GM23338 (cell line): ENCODE data around the gene FOXF1. TPM values are rescaled to one million over a fixed set of nuclear protein-coding genes. Genes with fewer than 3 reads are reported as not detected.

ENCODE experiments used
- ATAC-seq: fragments of 200-7000 bp; cut with Tn5 transposase; 3 replicates; pipeline ENCODE4 v1.9.1; 2020
- DNase-seq: peaks from one replicate; pipeline ENCODE4 v3.0.0-alpha.2; 2015; ENCODE audit warnings: low spot score
- H2AFZ ChIP-seq: fragments of 200-600 bp; sonication (generic); 2 replicates; pipeline ENCODE4 v1.8.0; 2016; ENCODE audit warnings: antibody characterized with exemption, mild to moderate bottlenecking, moderate library complexity
- H3F3A ChIP-seq: fragments of 200-600 bp; sonication (generic); replicated peaks from 2 replicates; pipeline ENCODE4 v1.8.0; 2017; ENCODE audit warnings: antibody characterized with exemption, mixed run types, low read depth
- H3K27ac ChIP-seq: fragments of 200-600 bp; sonication (generic); 2 replicates; pipeline ENCODE4 v1.6.1; 2016; ENCODE audit warnings: low read depth
- H3K27me3 ChIP-seq: fragments of 200-600 bp; sonication (generic); 2 replicates; pipeline ENCODE4 v1.8.0; 2016; ENCODE audit warnings: mild to moderate bottlenecking, mixed run types, moderate library complexity; ENCODE audit not compliant: insufficient read depth
- H3K36me3 ChIP-seq: fragments of 200-600 bp; sonication (generic); 2 replicates; pipeline ENCODE4 v1.8.0; 2016; ENCODE audit warnings: mild to moderate bottlenecking; ENCODE audit not compliant: insufficient read depth
- H3K4me1 ChIP-seq: fragments of 200-600 bp; sonication (generic); 2 replicates; pipeline ENCODE4 v1.8.0; 2016; ENCODE audit warnings: mild to moderate bottlenecking, moderate library complexity; ENCODE audit not compliant: insufficient read depth
- H3K4me2 ChIP-seq: fragments of 200-600 bp; sonication (generic); 2 replicates; pipeline ENCODE4 v1.7.1; 2017; ENCODE audit warnings: mixed run types
- H3K4me3 ChIP-seq: fragments of 200-600 bp; sonication (generic); 2 replicates; pipeline ENCODE4 v1.6.1; 2016; ENCODE audit warnings: mixed run types
- H3K79me2 ChIP-seq: fragments of 200-600 bp; sonication (generic); replicated peaks from 2 replicates; pipeline ENCODE4 v1.8.0; 2017; ENCODE audit warnings: mild to moderate bottlenecking; ENCODE audit not compliant: insufficient read depth
- H3K9me2 ChIP-seq: fragments of 200-600 bp; sonication (generic); 2 replicates; pipeline ENCODE4 v1.8.0; 2017; ENCODE audit not compliant: insufficient read depth
- H4K20me1 ChIP-seq: fragments of 200-600 bp; sonication (generic); replicated peaks from 2 replicates; pipeline ENCODE4 v1.8.0; 2017; ENCODE audit warnings: mild to moderate bottlenecking; ENCODE audit not compliant: insufficient read depth
- H3K27ac Mint-ChIP-seq: 2 replicates; pipeline ENCODE4 v1.8.0; 2020; ENCODE audit warnings: inconsistent platforms, mild to moderate bottlenecking, moderate library complexity, mixed read lengths
- H3K27me3 Mint-ChIP-seq: 3 replicates; pipeline ENCODE4 v1.8.0; 2022; ENCODE audit warnings: low read depth, mild to moderate bottlenecking, moderate library complexity, mixed read lengths, inconsistent platforms; ENCODE audit not compliant: insufficient read depth, poor library complexity
- H3K36me3 Mint-ChIP-seq: 3 replicates; pipeline ENCODE4 v1.8.0; 2021; ENCODE audit warnings: low read depth, mild to moderate bottlenecking, inconsistent platforms, moderate library complexity, mixed read lengths
- H3K4me1 Mint-ChIP-seq: 3 replicates; pipeline ENCODE4 v1.8.0; 2020; ENCODE audit warnings: mild to moderate bottlenecking, inconsistent platforms, mixed read lengths
- H3K4me3 Mint-ChIP-seq: 3 replicates; pipeline ENCODE4 v1.8.0; 2021; ENCODE audit warnings: moderate library complexity, mild to moderate bottlenecking, inconsistent platforms, mixed read lengths
- H3K9me3 Mint-ChIP-seq: 3 replicates; pipeline ENCODE4 v1.8.0; 2020; ENCODE audit warnings: moderate library complexity, mild to moderate bottlenecking, inconsistent platforms, mixed read lengths
- EZH2 ChIP-seq: fragments of 200-600 bp; sonication (generic); IDR thresholded peaks from one replicate; pipeline ENCODE4 v1.8.0; 2017; ENCODE audit warnings: antibody characterized with exemption, mild to moderate bottlenecking, low read depth; ENCODE audit not compliant: unreplicated experiment
- EZH2phosphoT487 ChIP-seq: fragments of 200-600 bp; sonication (generic); IDR thresholded peaks from one replicate; pipeline ENCODE4 v1.8.1; 2018; ENCODE audit warnings: antibody characterized with exemption; ENCODE audit not compliant: unreplicated experiment
- JUNB ChIP-seq: IDR thresholded peaks from one replicate; pipeline ENCODE4 v1.6.1; 2016; ENCODE audit warnings: antibody characterized with exemption; ENCODE audit not compliant: unreplicated experiment
- NANOG ChIP-seq: IDR thresholded peaks from 2 replicates; pipeline ENCODE4 v1.6.1; 2016; ENCODE audit warnings: antibody characterized with exemption, borderline replicate concordance
- POLR2AphosphoS5 ChIP-seq: IDR thresholded peaks from 2 replicates; pipeline ENCODE4 v1.6.1; 2016; ENCODE audit warnings: antibody characterized with exemption, low read depth
- STAT1 ChIP-seq: IDR thresholded peaks from one replicate; pipeline ENCODE4 v1.6.1; 2016; ENCODE audit warnings: antibody characterized with exemption; ENCODE audit not compliant: unreplicated experiment
- ZNF114 ChIP-seq: fragments of 250-450 bp; sonication (Bioruptor Pico); IDR thresholded peaks from 2 replicates; pipeline ENCODE4 v1.5.0; 2020; ENCODE audit warnings: mild to moderate bottlenecking, moderate library complexity
- ZNF331 ChIP-seq: fragments of 250-450 bp; sonication (Bioruptor Pico); IDR thresholded peaks from 2 replicates; pipeline ENCODE4 v1.5.0; 2020; ENCODE audit warnings: low read depth, mild to moderate bottlenecking, moderate library complexity
- polyA plus RNA-seq: library from polyadenylated mRNA; unstranded; fragments of >200 nt; fragmentation: Nextera tagmentation; extraction: Ambion mirVana; gene quantifications from 2 replicates; pipeline ENCODE4 v1.2.1, GENCODE V29; 2016
- total RNA-seq: library from RNA; depleted of rRNA; stranded (reverse); fragments of >200 nt; shearing (Covaris generic); gene quantifications from 2 replicates; pipeline ENCODE4 v1.2.3, GENCODE V29; 2014
- TF ChIP-seq, protein P1 (sequence below): IDR thresholded peaks from one replicate; pipeline ENCODE4 v1.6.1; 2018; ENCODE audit warnings: antibody characterized with exemption; ENCODE audit not compliant: unreplicated experiment
- TF ChIP-seq, protein P2 (sequence below), 2 experiments: fragments of 200-600 bp in 1 of 2; sonication (generic) in 1 of 2; conservative IDR thresholded peaks; 2 replicates each; pipeline versions ENCODE4 v1.5.1 to v1.6.1; 2016 to 2017; ENCODE audit warnings: antibody characterized with exemption in 2 of 2, low read depth in 2 of 2, mild to moderate bottlenecking in 2 of 2, moderate library complexity in 1 of 2

FOXF1 gene
- total and polyA plus RNA-seq, 2 experiments from 2014 or later, result 0.10 to 0.15 TPM

DNA sequence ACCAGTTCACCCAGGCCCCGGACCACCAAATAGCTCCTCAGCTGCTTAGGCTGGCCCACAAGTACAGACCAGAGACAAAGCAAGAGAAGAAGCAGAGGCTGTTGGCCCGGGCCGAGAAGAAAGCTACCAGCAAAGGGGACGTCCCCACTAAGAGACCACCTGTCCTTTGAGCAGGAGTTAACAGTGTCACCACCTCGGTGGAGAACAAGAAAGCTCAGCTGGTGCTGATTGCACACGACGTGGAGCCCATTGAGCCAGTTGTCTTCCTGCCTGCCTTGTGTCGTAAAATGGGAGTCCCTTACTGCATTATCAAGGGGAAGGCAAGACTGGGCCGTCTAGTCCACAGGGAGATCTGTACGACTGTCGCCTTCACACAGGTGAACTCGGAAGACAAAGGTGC, 15.4 kb downstream of the FOXF1 start:
- Mint-ChIP-seq H3K36me3 (peaks cover 11% of the 10 kb centered on the region; the same call in 1 of the 3 replicates), H3K27me3 (peaks cover 24% of the 10 kb centered on the region)

DNA sequence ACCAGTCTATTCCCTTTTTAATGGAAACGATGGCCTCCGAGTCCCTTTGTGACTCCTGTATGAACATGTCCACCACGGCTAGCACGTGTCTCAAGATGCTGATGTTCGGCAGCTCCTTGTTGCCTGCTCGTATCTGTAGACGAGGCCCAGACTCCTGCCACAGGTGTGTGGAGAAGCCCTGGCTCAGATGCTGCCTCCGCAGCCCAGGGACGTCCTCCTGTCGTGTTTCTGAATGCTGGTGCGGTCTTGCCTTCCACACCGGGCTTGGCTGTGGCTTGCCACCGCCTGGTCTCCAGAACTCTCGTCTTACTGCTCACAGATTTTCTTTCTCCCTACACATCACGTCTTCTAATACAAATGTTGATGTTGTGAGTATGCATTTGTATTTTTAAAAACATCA, 17.0 kb downstream of the FOXF1 start:
- no peak overlapping the region for H3K4me3 ChIP-seq
- H3K36me3 ChIP-seq, result no peaks in the 10 kb centered on the region
- Mint-ChIP-seq H3K27ac (no peak overlapping the region), H3K36me3 (peaks cover 11% of the 10 kb centered on the region; the same call in 1 of the 3 replicates), H3K4me3 (no peak overlapping the region), H3K9me3 (peaks cover 23% of the 10 kb centered on the region; the same call in 2 of the 3 replicates), H3K4me1 (no peaks in the 10 kb centered on the region), H3K27me3 (peaks cover 23% of the 10 kb centered on the region)
- H3K27ac ChIP-seq, result no peak overlapping the region
- no peaks in the 10 kb centered on the region for H4K20me1 ChIP-seq
- H3K27me3 ChIP-seq, result no peaks in the 10 kb centered on the region
- no peaks in the 10 kb centered on the region for H3F3A ChIP-seq
- H3K4me1 ChIP-seq, result 0 out of 2 replicates have a peak, but pooled peaks cover 3% of the 10 kb centered on the region
- DNase-seq (no peak), ATAC-seq (no peak)
- H3K79me2 ChIP-seq, result no peaks in the 10 kb centered on the region
- H3K9me2 ChIP-seq, result no peaks in the 10 kb centered on the region
- H2AFZ ChIP-seq, result no peak overlapping the region
- no peak overlapping the region for H3K4me2 ChIP-seq
- TF ChIP-seq, protein P1, sequence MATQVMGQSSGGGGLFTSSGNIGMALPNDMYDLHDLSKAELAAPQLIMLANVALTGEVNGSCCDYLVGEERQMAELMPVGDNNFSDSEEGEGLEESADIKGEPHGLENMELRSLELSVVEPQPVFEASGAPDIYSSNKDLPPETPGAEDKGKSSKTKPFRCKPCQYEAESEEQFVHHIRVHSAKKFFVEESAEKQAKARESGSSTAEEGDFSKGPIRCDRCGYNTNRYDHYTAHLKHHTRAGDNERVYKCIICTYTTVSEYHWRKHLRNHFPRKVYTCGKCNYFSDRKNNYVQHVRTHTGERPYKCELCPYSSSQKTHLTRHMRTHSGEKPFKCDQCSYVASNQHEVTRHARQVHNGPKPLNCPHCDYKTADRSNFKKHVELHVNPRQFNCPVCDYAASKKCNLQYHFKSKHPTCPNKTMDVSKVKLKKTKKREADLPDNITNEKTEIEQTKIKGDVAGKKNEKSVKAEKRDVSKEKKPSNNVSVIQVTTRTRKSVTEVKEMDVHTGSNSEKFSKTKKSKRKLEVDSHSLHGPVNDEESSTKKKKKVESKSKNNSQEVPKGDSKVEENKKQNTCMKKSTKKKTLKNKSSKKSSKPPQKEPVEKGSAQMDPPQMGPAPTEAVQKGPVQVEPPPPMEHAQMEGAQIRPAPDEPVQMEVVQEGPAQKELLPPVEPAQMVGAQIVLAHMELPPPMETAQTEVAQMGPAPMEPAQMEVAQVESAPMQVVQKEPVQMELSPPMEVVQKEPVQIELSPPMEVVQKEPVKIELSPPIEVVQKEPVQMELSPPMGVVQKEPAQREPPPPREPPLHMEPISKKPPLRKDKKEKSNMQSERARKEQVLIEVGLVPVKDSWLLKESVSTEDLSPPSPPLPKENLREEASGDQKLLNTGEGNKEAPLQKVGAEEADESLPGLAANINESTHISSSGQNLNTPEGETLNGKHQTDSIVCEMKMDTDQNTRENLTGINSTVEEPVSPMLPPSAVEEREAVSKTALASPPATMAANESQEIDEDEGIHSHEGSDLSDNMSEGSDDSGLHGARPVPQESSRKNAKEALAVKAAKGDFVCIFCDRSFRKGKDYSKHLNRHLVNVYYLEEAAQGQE, result no peak
- TF ChIP-seq EZH2 (no peak), JUNB (no peak), POLR2AphosphoS5 (no peak), NANOG (no peak), ZNF331 (CRISPR knock-in tag) (no peak), EZH2phosphoT487 (no peak), ZNF114 (CRISPR knock-in tag) (no peak)

More for the DNA sequence above, 15.4 kb downstream of the FOXF1 start:
- Histone ChIP-seq H3K27ac (no peak overlapping the region), H3K4me2 (no peak overlapping the region), H3K36me3 (no peaks in the 10 kb centered on the region), H4K20me1 (no peaks in the 10 kb centered on the region), H3K27me3 (no peaks in the 10 kb centered on the region), H3K4me1 (no peaks in the 10 kb centered on the region), H3K79me2 (no peaks in the 10 kb centered on the region), H3F3A (no peaks in the 10 kb centered on the region), H2AFZ (no peak overlapping the region), H3K9me2 (no peaks in the 10 kb centered on the region), H3K4me3 (no peak overlapping the region)
- no peak for DNase-seq
- no peak for TF ChIP-seq EZH2
- TF ChIP-seq STAT1, result no peak
- TF ChIP-seq, protein P2, sequence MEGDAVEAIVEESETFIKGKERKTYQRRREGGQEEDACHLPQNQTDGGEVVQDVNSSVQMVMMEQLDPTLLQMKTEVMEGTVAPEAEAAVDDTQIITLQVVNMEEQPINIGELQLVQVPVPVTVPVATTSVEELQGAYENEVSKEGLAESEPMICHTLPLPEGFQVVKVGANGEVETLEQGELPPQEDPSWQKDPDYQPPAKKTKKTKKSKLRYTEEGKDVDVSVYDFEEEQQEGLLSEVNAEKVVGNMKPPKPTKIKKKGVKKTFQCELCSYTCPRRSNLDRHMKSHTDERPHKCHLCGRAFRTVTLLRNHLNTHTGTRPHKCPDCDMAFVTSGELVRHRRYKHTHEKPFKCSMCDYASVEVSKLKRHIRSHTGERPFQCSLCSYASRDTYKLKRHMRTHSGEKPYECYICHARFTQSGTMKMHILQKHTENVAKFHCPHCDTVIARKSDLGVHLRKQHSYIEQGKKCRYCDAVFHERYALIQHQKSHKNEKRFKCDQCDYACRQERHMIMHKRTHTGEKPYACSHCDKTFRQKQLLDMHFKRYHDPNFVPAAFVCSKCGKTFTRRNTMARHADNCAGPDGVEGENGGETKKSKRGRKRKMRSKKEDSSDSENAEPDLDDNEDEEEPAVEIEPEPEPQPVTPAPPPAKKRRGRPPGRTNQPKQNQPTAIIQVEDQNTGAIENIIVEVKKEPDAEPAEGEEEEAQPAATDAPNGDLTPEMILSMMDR (conservative IDR thresholded peaks at IDR 0.05; ENCODE audit: low read depth in 2 of 2), result no peak
- Mint-ChIP-seq H3K27ac (no peak overlapping the region), H3K4me1 (no peaks in the 10 kb centered on the region), H3K9me3 (peaks cover 23% of the 10 kb centered on the region; the same call in 2 of the 3 replicates), H3K4me3 (no peak overlapping the region)
- ATAC-seq, result no peak
